H9 (cell line): ENCODE results near the gene CD19. TPM values are rescaled to one million over a fixed set of nuclear protein-coding genes. Genes with fewer than 3 reads are reported as not detected.

Experiments
- DNase-seq: peaks from one replicate; pipeline ENCODE4 v3.0.0-alpha.2; 2017
- H2AFZ ChIP-seq: one replicate; pipeline ENCODE4 v1.6.1; 2013; ENCODE audit warnings: mild to moderate bottlenecking, low read length, control low read depth, moderate library complexity
- H2AK5ac ChIP-seq: 2 replicates; pipeline ENCODE4 v1.6.1; 2013; ENCODE audit warnings: low read length, control low read depth, mixed read lengths; ENCODE audit not compliant: insufficient read length
- H2BK120ac ChIP-seq: one replicate; pipeline ENCODE4 v1.6.1; 2013; ENCODE audit warnings: low read depth, mild to moderate bottlenecking, low read length, control low read depth, inconsistent platforms; ENCODE audit not compliant: poor library complexity, severe bottlenecking
- H2BK12ac ChIP-seq: 2 replicates; pipeline ENCODE4 v1.6.1; 2013; ENCODE audit warnings: low read length, control low read depth, mixed read lengths, low read depth; ENCODE audit not compliant: insufficient read length
- H2BK15ac ChIP-seq: 2 replicates; pipeline ENCODE4 v1.6.1; 2013; ENCODE audit warnings: low read depth, low read length, control low read depth
- H2BK20ac ChIP-seq: one replicate; pipeline ENCODE4 v1.6.1; 2013; ENCODE audit warnings: low read depth, mild to moderate bottlenecking, low read length, control low read depth, inconsistent platforms; ENCODE audit not compliant: poor library complexity, severe bottlenecking
- H2BK5ac ChIP-seq: 2 replicates; pipeline ENCODE4 v1.6.1; 2013; ENCODE audit warnings: low read length, control low read depth, mixed read lengths; ENCODE audit not compliant: insufficient read length
- H3K14ac ChIP-seq: 2 replicates; pipeline ENCODE4 v1.6.1; 2013; ENCODE audit warnings: low read length, control low read depth; ENCODE audit not compliant: insufficient read depth
- H3K18ac ChIP-seq: 2 replicates; pipeline ENCODE4 v1.6.1; 2013; ENCODE audit warnings: low read depth, mild to moderate bottlenecking, mixed read lengths, low read length, control low read depth; ENCODE audit not compliant: insufficient read length
- H3K23ac ChIP-seq: 2 replicates; pipeline ENCODE4 v1.6.1; 2013; ENCODE audit warnings: low read length, control low read depth, mixed read lengths, low read depth; ENCODE audit not compliant: insufficient read length
- H3K23me2 ChIP-seq: 2 replicates; pipeline ENCODE4 v1.6.1; 2013; ENCODE audit warnings: low read depth, mild to moderate bottlenecking, mixed read lengths, low read length, control low read depth; ENCODE audit not compliant: insufficient read length, poor library complexity, severe bottlenecking
- H3K27ac ChIP-seq: 2 replicates; pipeline ENCODE4 v1.5.1; 2013; ENCODE audit warnings: low read length, control low read depth, mixed read lengths, low read depth; ENCODE audit not compliant: insufficient read length
- H3K27me3 ChIP-seq: 2 replicates; pipeline ENCODE4 v1.6.1; 2013; ENCODE audit warnings: low read length, control low read depth, inconsistent platforms; ENCODE audit not compliant: insufficient read depth
- H3K4ac ChIP-seq: 2 replicates; pipeline ENCODE4 v1.6.1; 2013; ENCODE audit warnings: low read depth, mild to moderate bottlenecking, control low read depth, inconsistent platforms, low read length, moderate library complexity
- H3K4me1 ChIP-seq: 2 replicates; pipeline ENCODE4 v1.6.1; 2013; ENCODE audit warnings: low read length, control low read depth, inconsistent platforms; ENCODE audit not compliant: insufficient read depth
- H3K4me2 ChIP-seq: 2 replicates; pipeline ENCODE4 v1.6.1; 2013; ENCODE audit warnings: low read length, control low read depth, mixed read lengths; ENCODE audit not compliant: insufficient read length, insufficient read depth
- H3K56ac ChIP-seq: 2 replicates; pipeline ENCODE4 v1.6.1; 2013; ENCODE audit warnings: low read depth, mild to moderate bottlenecking, mixed read lengths, low read length, control low read depth; ENCODE audit not compliant: insufficient read length
- H3K79me1 ChIP-seq: 2 replicates; pipeline ENCODE4 v1.6.1; 2013; ENCODE audit warnings: low read depth, mild to moderate bottlenecking, moderate library complexity, low read length, control low read depth, inconsistent platforms; ENCODE audit not compliant: insufficient read depth, poor library complexity, severe bottlenecking
- H3K79me2 ChIP-seq: 2 replicates; pipeline ENCODE4 v1.6.1; 2013; ENCODE audit warnings: low read length, control low read depth, inconsistent platforms; ENCODE audit not compliant: insufficient read depth
- H3K9ac ChIP-seq: 2 replicates; pipeline ENCODE4 v1.6.1; 2013; ENCODE audit warnings: low read length, control low read depth, mixed read lengths; ENCODE audit not compliant: insufficient read length; ENCODE audit errors: extremely low read depth
- H3K9me3 ChIP-seq: one replicate; pipeline ENCODE4 v1.6.1; 2013; ENCODE audit warnings: low read depth, low read length, inconsistent platforms; ENCODE audit not compliant: control insufficient read depth
- H3T11ph ChIP-seq: one replicate; pipeline ENCODE4 v1.6.1; 2013; ENCODE audit warnings: mild to moderate bottlenecking, low read length, control low read depth, inconsistent platforms
- H4K20me1 ChIP-seq: one replicate; pipeline ENCODE4 v1.6.1; 2013; ENCODE audit not compliant: control insufficient read depth, insufficient read length, insufficient read depth
- H4K5ac ChIP-seq: 2 replicates; pipeline ENCODE4 v1.6.1; 2013; ENCODE audit warnings: low read depth, mild to moderate bottlenecking, mixed read lengths, low read length, control low read depth; ENCODE audit not compliant: insufficient read length
- H4K8ac ChIP-seq: replicated peaks from 2 replicates; pipeline ENCODE4 v1.6.1; 2013; ENCODE audit warnings: low read length, control low read depth, mixed read lengths, low read depth; ENCODE audit not compliant: insufficient read length
- H4K91ac ChIP-seq: 2 replicates; pipeline ENCODE4 v1.6.1; 2013; ENCODE audit warnings: low read depth, mild to moderate bottlenecking, moderate library complexity, mixed read lengths, low read length, control low read depth; ENCODE audit not compliant: insufficient read length
- H3K27ac Mint-ChIP-seq, 3 experiments: 2 replicates in 2 of 3; 3 replicates in 1 of 3; pipeline ENCODE4 v1.8.0; 2020 to 2021; ENCODE audit warnings: mixed read lengths in 3 of 3, mild to moderate bottlenecking in 1 of 3, moderate library complexity in 1 of 3
- H3K27me3 Mint-ChIP-seq: 2 replicates; pipeline ENCODE4 v1.8.0; 2021; ENCODE audit warnings: low read depth, mild to moderate bottlenecking, moderate library complexity, mixed read lengths
- H3K36me3 Mint-ChIP-seq, 3 experiments: 2 replicates in 2 of 3; 3 replicates in 1 of 3; pipeline ENCODE4 v1.8.0; 2020 to 2021; ENCODE audit warnings: low read depth in 3 of 3, mixed read lengths in 3 of 3; ENCODE audit not compliant: insufficient read depth in 1 of 3
- H3K4me1 Mint-ChIP-seq, 2 experiments: 2 replicates each; pipeline ENCODE4 v1.8.0; 2020; ENCODE audit warnings: mixed read lengths in 2 of 2
- H3K4me3 Mint-ChIP-seq, 2 experiments: 2 replicates in 1 of 2; 3 replicates in 1 of 2; pipeline ENCODE4 v1.8.0; 2020 to 2021; ENCODE audit warnings: mild to moderate bottlenecking in 2 of 2, mixed read lengths in 2 of 2, moderate library complexity in 1 of 2
- H3K9me3 Mint-ChIP-seq, 2 experiments: 2 replicates in 1 of 2; 3 replicates in 1 of 2; pipeline ENCODE4 v1.8.0; 2020; ENCODE audit warnings: mild to moderate bottlenecking in 2 of 2, mixed read lengths in 2 of 2, moderate library complexity in 1 of 2
- CTCF ChIP-seq: fragments of 200-600 bp; sonication (generic); conservative IDR thresholded peaks from 3 replicates; pipeline ENCODE4 v1.8.0; 2021; ENCODE audit warnings: antibody characterized with exemption, mild to moderate bottlenecking
- WGBS: extraction: QIAGEN DNeasy Blood & Tissue Kit; methylation state at CpG from one replicate; pipeline ENCODE4 v1.1.7; 2013; ENCODE audit warnings: missing lambda C conversion rate, low lambda C conversion rate, mixed read lengths; ENCODE audit not compliant: insufficient read length; ENCODE audit errors: extremely low coverage; 5-methylcytosine and 5-hydroxymethylcytosine counted together
- total RNA-seq: library from RNA; stranded (reverse); gene quantifications from 2 replicates; pipeline ENCODE4 v1.2.1, GENCODE V29; 2021

The CD19 gene
- total RNA-seq, 1 experiment from 2014 or later: 0.50 TPM

GRCh38 chr16:28930203-28930602 lies 1.6 kb upstream of the CD19 start:
- no peak overlapping the region for H2AFZ ChIP-seq
- no peak overlapping the region for H3K9ac ChIP-seq
- no peak overlapping the region for H3K27ac ChIP-seq
- no peak overlapping the region for H2BK20ac ChIP-seq
- H3K4me2 ChIP-seq: no peak overlapping the region
- H3K23ac ChIP-seq: no peak overlapping the region
- H3K27me3 Mint-ChIP-seq: peaks cover 2% of the 10 kb centered on the region
- H3K4me1 ChIP-seq: no peaks in the 10 kb centered on the region
- peaks cover 6% of the 10 kb centered on the region for H3K23me2 ChIP-seq
- H4K8ac ChIP-seq: no peak overlapping the region
- no peaks in the 10 kb centered on the region for H3K36me3 Mint-ChIP-seq
- no peak overlapping the region; a peak in 1 of 5 replicates for H3K4me3 Mint-ChIP-seq
- H3T11ph ChIP-seq: no peak overlapping the region
- peaks cover 6 to 11% of the 10 kb centered on the region in 2 experiments for H3K4me1 Mint-ChIP-seq
- no peaks in the 10 kb centered on the region for H3K79me2 ChIP-seq
- no peak for DNase-seq
- no CpG with 5 or more reads among the region's 3 CpGs for WGBS
- H3K56ac ChIP-seq: no peak overlapping the region
- no peak for TF ChIP-seq CTCF
- no peak overlapping the region for H3K4ac ChIP-seq
- H4K20me1 ChIP-seq: no peaks in the 10 kb centered on the region
- H2BK120ac ChIP-seq: no peak overlapping the region
- H3K14ac ChIP-seq: no peak overlapping the region
- H2BK12ac ChIP-seq: no peak overlapping the region
- H3K27ac Mint-ChIP-seq: peak overlapping the region in 1 of 3 experiments; percentile 88; a peak in 1 of 7 replicates
- H3K18ac ChIP-seq: no peak overlapping the region
- no peak overlapping the region for H2AK5ac ChIP-seq
- no peak overlapping the region for H2BK15ac ChIP-seq
- H4K5ac ChIP-seq: no peak overlapping the region
- no peaks in the 10 kb centered on the region for H3K9me3 ChIP-seq
- H2BK5ac ChIP-seq: no peak overlapping the region
- H3K9me3 Mint-ChIP-seq: no peaks in the 10 kb centered on the region
- H3K79me1 ChIP-seq: no peaks in the 10 kb centered on the region
- H3K27me3 ChIP-seq: no peaks in the 10 kb centered on the region
- H4K91ac ChIP-seq: no peak overlapping the region
